ENCODE data around the gene NEURL1B.

Gene NEURL1B

DNA sequence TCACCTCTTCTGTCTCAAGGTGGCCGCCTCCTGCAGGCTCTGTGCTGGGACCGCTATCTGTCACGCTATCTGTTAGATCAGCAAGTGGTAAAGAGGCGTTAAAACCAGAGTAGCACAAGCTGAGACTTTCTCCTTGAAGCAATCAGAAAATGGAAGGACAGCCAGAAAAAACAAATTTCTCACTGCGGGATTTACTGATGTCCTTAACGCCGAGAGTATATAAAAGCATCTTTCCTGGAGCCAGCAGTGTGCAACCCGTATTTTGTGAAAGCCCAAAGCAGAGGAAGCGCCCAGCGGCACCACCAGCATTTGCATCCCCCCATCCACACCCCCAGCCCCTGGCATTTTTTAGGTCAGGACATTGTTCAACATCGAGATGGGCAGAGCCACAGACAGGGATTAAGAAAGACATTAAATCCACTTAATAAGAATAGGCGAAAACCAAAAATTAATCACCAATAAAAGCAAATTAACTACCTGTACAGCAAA, 81.3 kb downstream of the NEURL1B start:
- TF ChIP-seq, protein P1, sequence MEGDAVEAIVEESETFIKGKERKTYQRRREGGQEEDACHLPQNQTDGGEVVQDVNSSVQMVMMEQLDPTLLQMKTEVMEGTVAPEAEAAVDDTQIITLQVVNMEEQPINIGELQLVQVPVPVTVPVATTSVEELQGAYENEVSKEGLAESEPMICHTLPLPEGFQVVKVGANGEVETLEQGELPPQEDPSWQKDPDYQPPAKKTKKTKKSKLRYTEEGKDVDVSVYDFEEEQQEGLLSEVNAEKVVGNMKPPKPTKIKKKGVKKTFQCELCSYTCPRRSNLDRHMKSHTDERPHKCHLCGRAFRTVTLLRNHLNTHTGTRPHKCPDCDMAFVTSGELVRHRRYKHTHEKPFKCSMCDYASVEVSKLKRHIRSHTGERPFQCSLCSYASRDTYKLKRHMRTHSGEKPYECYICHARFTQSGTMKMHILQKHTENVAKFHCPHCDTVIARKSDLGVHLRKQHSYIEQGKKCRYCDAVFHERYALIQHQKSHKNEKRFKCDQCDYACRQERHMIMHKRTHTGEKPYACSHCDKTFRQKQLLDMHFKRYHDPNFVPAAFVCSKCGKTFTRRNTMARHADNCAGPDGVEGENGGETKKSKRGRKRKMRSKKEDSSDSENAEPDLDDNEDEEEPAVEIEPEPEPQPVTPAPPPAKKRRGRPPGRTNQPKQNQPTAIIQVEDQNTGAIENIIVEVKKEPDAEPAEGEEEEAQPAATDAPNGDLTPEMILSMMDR (IDR thresholded peaks at IDR 0.05; ENCODE audit: insufficient read depth, low read depth, low read length, missing control alignments) = no peak
- no peak for DNase-seq (ENCODE audit: low read depth)

DNA sequence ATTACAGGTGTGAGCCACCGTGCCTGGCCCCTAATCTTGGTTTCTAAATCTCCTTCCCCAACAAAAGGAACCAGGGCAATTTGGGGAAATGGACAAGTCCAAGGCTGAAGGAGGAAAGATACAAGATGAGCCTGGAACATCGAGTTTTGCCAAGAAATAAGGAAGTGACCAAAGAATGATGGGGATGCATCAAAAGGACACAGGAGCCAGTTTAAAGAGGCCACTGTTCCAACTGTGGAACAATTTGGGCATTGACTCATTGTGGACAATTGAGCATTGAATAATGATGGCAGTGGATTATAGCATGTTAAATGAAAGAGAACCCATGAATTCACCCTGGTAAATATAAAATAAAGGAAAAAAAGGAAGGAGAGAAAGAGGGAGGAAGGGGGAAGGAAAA, 82.4 kb downstream of the NEURL1B start:
- TF ChIP-seq, protein P1 (IDR thresholded peaks at IDR 0.05; ENCODE audit: insufficient read depth, low read depth, low read length, missing control alignments) = no peak
- no peak for DNase-seq (ENCODE audit: low read depth)
- no peak overlapping the region for H3K4me3 ChIP-seq (ENCODE audit: low read length)

More for the DNA sequence above, 81.3 kb downstream of the NEURL1B start:
- no peak overlapping the region for H3K4me3 ChIP-seq (ENCODE audit: low read length)

DNA sequence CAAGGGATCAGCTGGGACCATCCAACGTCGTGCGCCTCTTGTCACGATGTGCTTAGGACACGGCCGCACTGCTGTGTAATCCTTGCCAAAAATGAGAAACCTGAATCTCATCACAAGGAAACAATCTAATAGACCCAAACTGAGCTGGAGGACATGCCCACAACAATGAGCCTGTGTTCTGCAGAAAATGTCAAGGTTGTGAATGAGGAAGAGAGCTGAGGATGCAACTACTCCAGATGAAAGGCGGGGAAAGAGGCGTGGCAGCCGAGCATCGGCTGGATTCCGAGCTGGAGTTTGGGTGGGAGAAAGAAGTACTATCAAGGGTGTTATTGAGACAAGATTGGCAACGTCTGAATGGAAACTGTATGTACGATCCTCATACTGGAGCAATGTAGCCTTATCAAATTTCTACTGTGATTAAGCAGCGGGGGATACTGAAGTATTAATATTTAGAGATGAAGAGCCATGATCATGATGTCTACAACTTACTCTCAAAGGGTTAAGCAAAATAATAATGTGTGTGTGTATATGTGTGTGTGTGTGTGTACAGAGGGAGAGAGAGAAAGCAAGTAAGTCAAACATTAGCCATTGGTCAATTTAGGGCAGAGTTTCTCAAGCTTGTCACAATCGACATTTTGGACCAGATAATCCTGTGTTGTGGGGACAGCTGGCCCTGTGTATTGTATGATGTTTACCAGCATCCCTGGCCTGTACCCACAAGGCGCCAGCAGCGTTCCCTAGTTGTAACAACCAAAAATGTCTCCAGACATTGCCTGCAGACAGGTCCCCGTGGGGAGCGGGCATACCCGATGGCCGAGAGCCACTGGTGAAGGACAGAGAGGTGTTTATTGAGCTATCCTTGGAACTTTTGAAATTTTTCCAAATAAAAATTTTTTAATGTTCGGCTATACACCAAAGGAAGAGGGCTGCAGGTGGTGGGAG, 83.5 kb downstream of the NEURL1B start:
- TF ChIP-seq, protein P1 (IDR thresholded peaks at IDR 0.05; ENCODE audit: insufficient read depth, low read depth, low read length, missing control alignments) = no peak
- H3K4me3 ChIP-seq (ENCODE audit: low read length) = no peak overlapping the region
- no peak for DNase-seq (ENCODE audit: low read depth)

DNA sequence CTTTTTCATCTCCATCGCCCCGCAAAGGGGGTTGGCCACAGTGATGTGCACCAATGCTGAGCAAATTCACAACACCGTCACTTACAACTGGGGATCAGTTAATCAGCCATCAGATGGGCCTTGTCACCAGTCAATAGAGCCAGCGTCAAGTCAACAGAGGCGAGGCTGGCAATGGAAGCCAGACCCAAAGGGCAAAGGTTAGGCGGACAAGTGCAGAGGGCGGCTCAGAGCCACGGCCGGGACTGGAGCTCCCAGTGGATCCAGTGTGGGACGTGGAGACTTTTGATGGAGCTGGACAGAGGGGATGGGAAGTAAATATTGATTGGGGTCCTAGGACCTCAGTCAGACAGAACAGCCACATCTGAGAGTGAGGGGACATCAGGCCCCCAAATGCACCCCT, 84.2 kb downstream of the NEURL1B start:
- no peak for DNase-seq (ENCODE audit: low read depth)
- no peak overlapping the region for H3K4me3 ChIP-seq (ENCODE audit: low read length)
- TF ChIP-seq, protein P1 (IDR thresholded peaks at IDR 0.05; ENCODE audit: insufficient read depth, low read depth, low read length, missing control alignments) = no peak

DNA sequence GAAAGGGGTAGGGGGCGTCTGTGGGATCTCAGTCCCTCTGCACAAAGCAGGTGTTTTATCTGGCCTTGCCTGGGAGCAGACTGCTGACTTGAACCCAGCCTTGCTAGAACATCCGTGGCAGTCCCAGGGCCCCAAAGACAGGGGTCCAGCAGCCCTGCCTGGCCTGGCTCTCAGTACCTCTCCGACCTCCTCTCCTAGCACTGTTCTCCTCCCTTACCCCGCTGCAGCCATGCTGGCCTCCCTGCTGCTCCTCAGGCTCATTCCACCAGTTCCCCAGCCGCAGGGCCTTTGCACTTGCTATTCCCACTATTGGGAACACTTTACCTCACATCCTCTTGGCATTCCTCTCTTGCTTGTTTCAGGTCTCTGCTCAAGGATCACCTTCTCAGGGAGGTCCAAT, 84.7 kb downstream of the NEURL1B start:
- TF ChIP-seq, protein P1 (IDR thresholded peaks at IDR 0.05; ENCODE audit: insufficient read depth, low read depth, low read length, missing control alignments) = no peak
- H3K4me3 ChIP-seq (ENCODE audit: low read length) = no peak overlapping the region
- no peak for DNase-seq (ENCODE audit: low read depth)

DNA sequence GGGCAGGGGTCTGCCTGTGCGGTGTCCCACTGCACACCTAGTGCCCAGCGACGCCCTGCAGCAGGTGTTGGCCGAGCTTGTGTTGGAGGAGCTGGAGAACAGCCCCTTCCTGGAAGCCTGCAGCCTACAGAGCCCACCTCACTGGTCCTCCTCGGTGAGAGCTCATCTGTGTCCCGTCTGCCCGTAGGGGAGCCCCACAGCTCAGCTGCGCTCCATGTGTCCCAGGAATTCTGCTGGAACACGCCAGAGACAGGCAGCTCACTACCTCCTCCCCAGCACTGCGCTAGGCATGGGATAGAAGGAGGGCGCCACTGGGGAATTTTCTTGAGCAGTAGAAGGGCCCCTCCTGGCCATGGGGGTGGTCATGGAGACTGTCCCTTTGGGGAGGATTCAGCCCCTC, 85.9 kb downstream of the NEURL1B start:
- TF ChIP-seq, protein P1 (IDR thresholded peaks at IDR 0.05; ENCODE audit: insufficient read depth, low read depth, low read length, missing control alignments) = no peak
- DNase-seq (ENCODE audit: low read depth) = no peak
- H3K4me3 ChIP-seq (ENCODE audit: low read length) = no peak overlapping the region
